ENCODE data around the gene MAK. TPM values are rescaled to one million over a fixed set of nuclear protein-coding genes. Genes with fewer than 3 reads are reported as not detected.

The MAK gene
- polyA plus RNA-seq, 1 donor (not counting 4 experiments of a cell fraction or from before 2014, with no cell fraction given) = not detected

GRCh38 chr6:10877871-10878270, 39.5 kb upstream of the MAK start:
- Histone ChIP-seq H3K36me3 (ENCODE audit: control insufficient read depth in 2 of 2, extremely low read depth in 1 of 2, insufficient read depth in 2 of 2, low read length in 2 of 2) (no peaks in the 10 kb centered on the region), H3K9me1 (ENCODE audit: control insufficient read depth, extremely low read depth, insufficient read depth, low read length) (no peaks in the 10 kb centered on the region), H3K79me2 (ENCODE audit: control insufficient read depth, insufficient read depth, low read length) (no peaks in the 10 kb centered on the region), H2AFZ (ENCODE audit: control insufficient read depth, low read length) (no peak overlapping the region), H4K20me1 (ENCODE audit: control insufficient read depth, extremely low read depth, insufficient read depth, low read length) (no peaks in the 10 kb centered on the region), H3K4me1 (ENCODE audit: control insufficient read depth, extremely low read depth, insufficient read depth, low read length) (peaks cover 11% of the 10 kb centered on the region), H3K4me2 (ENCODE audit: control insufficient read depth, extremely low read depth, insufficient read depth, low read depth, low read length) (no peak overlapping the region), H3K4me3 (ENCODE audit: control insufficient read depth in 2 of 3, extremely low read depth in 1 of 3, insufficient read depth in 2 of 3, low read depth in 1 of 3, low read length in 3 of 3) (no peak overlapping the region), H3K27ac (ENCODE audit: control insufficient read depth, insufficient read depth, low read length) (no peak overlapping the region), H3K9ac (ENCODE audit: control insufficient read depth, extremely low read depth, insufficient read depth, low read length) (no peak overlapping the region), H3K9me3 (ENCODE audit: control insufficient read depth, low read depth, low read length) (no peaks in the 10 kb centered on the region), H3K27me3 (ENCODE audit: control insufficient read depth, extremely low read depth, insufficient read depth, low read length) (peaks cover 14% of the 10 kb centered on the region)
- TF ChIP-seq CTCF (optimal IDR thresholded peaks at IDR 0.05 in 1 of 3, IDR thresholded peaks at IDR 0.05 in 1 of 3, conservative IDR thresholded peaks at IDR 0.05 in 1 of 3; ENCODE audit: extremely low read depth in 1 of 3, insufficient read depth in 2 of 3, low read length in 3 of 3) (no peak), EZH2 (IDR thresholded peaks at IDR 0.05; ENCODE audit: low read length) (no peak)
- DNase-seq (ENCODE audit: low read depth, low spot score) = no peak
- no peak for FAIRE-seq
- dilution Hi-C loops (cut with MboI; ENCODE audit: extremely low pct_ligation_motif_present, low sequenced_read_pairs) = no loop called here

- FAIRE-seq = no peak
- dilution Hi-C loops (cut with MboI; ENCODE audit: extremely low pct_ligation_motif_present, low sequenced_read_pairs) = no loop called here
These were observed 38.7 kb upstream of the MAK start for GRCh38 chr6:10877012-10877411.

More at GRCh38 chr6:10877012-10877411, 38.7 kb upstream of the MAK start:
- Histone ChIP-seq H3K27ac (ENCODE audit: control insufficient read depth, insufficient read depth, low read length) (no peak overlapping the region), H3K79me2 (ENCODE audit: control insufficient read depth, insufficient read depth, low read length) (no peaks in the 10 kb centered on the region), H3K4me2 (ENCODE audit: control insufficient read depth, extremely low read depth, insufficient read depth, low read depth, low read length) (no peak overlapping the region), H3K27me3 (ENCODE audit: control insufficient read depth, extremely low read depth, insufficient read depth, low read length) (peaks cover 5% of the 10 kb centered on the region), H3K9me3 (ENCODE audit: control insufficient read depth, low read depth, low read length) (no peaks in the 10 kb centered on the region), H3K4me3 (ENCODE audit: control insufficient read depth in 2 of 3, extremely low read depth in 1 of 3, insufficient read depth in 2 of 3, low read depth in 1 of 3, low read length in 3 of 3) (no peak overlapping the region), H3K9ac (ENCODE audit: control insufficient read depth, extremely low read depth, insufficient read depth, low read length) (no peak overlapping the region), H4K20me1 (ENCODE audit: control insufficient read depth, extremely low read depth, insufficient read depth, low read length) (no peaks in the 10 kb centered on the region), H3K9me1 (ENCODE audit: control insufficient read depth, extremely low read depth, insufficient read depth, low read length) (no peaks in the 10 kb centered on the region), H2AFZ (ENCODE audit: control insufficient read depth, low read length) (no peak overlapping the region), H3K36me3 (ENCODE audit: control insufficient read depth in 2 of 2, extremely low read depth in 1 of 2, insufficient read depth in 2 of 2, low read length in 2 of 2) (no peaks in the 10 kb centered on the region), H3K4me1 (ENCODE audit: control insufficient read depth, extremely low read depth, insufficient read depth, low read length) (peaks cover 12% of the 10 kb centered on the region)
- TF ChIP-seq EZH2 (IDR thresholded peaks at IDR 0.05; ENCODE audit: low read length) (no peak), CTCF (optimal IDR thresholded peaks at IDR 0.05 in 1 of 3, IDR thresholded peaks at IDR 0.05 in 1 of 3, conservative IDR thresholded peaks at IDR 0.05 in 1 of 3; ENCODE audit: extremely low read depth in 1 of 3, insufficient read depth in 2 of 3, low read length in 3 of 3) (no peak)
- no peak for DNase-seq (ENCODE audit: low read depth, low spot score)
